NK-92 treated with Interleukin-12 subunit alpha and Interleukin-12 subunit beta, amount 100 ng/mL, for 24 hours (cell line): ENCODE data around the gene ELAVL3.
"Not testable (repeated sequence)": the region's sequence is repeated elsewhere in the genome, so short reads cannot be mapped to it uniquely, and the experiment has no call there.

Experiments used
- DNase-seq: peaks from one replicate; lab custom pipeline; 2025; lab: John Stamatoyannopoulos, UW

Gene ELAVL3

GRCh38 chr19:11406703-11407236 is 74.1 kb downstream of the ELAVL3 start:
- not testable (repeated sequence) for DNase-seq

- DNase-seq: no peak
These were observed 74.8 kb downstream of the ELAVL3 start for GRCh38 chr19:11405846-11406643.

GRCh38 chr19:11404588-11405222 is 76.1 kb downstream of the ELAVL3 start:
- DNase-seq: no peak

GRCh38 chr19:11401808-11402543 is 78.9 kb downstream of the ELAVL3 start:
- no peak for DNase-seq
